Muscle of leg (tissue), 11 donors: ENCODE measurements around the gene HSD11B1L. TPM values are rescaled to one million over a fixed set of nuclear protein-coding genes. Genes with fewer than 3 reads are reported as not detected.
"Not testable (repeated sequence)": the region's sequence is repeated elsewhere in the genome, so short reads cannot be mapped to it uniquely, and the experiment has no call there.

Experiments used
- DNase-seq: peaks from one replicate; pipeline ENCODE4 v3.0.0; 2013
- H3K27ac ChIP-seq: one replicate; pipeline ENCODE4 v1.5.1; 2013; ENCODE audit warnings: mild to moderate bottlenecking, low read length, control low read depth
- H3K27me3 ChIP-seq: one replicate; pipeline ENCODE4 v1.6.1; 2013; ENCODE audit warnings: low read length; ENCODE audit not compliant: control insufficient read depth, insufficient read depth
- H3K36me3 ChIP-seq: one replicate; pipeline ENCODE4 v1.6.1; 2013; ENCODE audit warnings: low read length; ENCODE audit not compliant: control insufficient read depth, insufficient read depth
- H3K4me1 ChIP-seq: one replicate; pipeline ENCODE4 v1.6.1; 2013; ENCODE audit warnings: low read length; ENCODE audit not compliant: control insufficient read depth, insufficient read depth
- H3K4me3 ChIP-seq: one replicate; pipeline ENCODE4 v1.5.1; 2013; ENCODE audit warnings: low read length, control low read depth
- H3K9me3 ChIP-seq: replicated peaks from 2 replicates; pipeline ENCODE4 v1.6.1; 2013; ENCODE audit warnings: low read depth, low read length; ENCODE audit not compliant: control insufficient read depth
- WGBS: methylation state at CpG from one replicate; pipeline ENCODE4 v1.1.5; 2013; ENCODE audit warnings: missing lambda C conversion rate; ENCODE audit not compliant: insufficient coverage; 5-methylcytosine and 5-hydroxymethylcytosine counted together
- polyA plus RNA-seq, 8 donors: library from polyadenylated mRNA; unstranded; fragments of 120-200 nt; gene quantifications; one replicate each; pipeline versions ENCODE4 v1.2.1 to v1.2.3, GENCODE V29; 2013; ENCODE audit warnings: inconsistent platforms in 1 of 8, low replicate concordance in 1 of 8; ENCODE audit not compliant: insufficient read length in 8 of 8, insufficient read depth in 1 of 8
- total RNA-seq: library from RNA; stranded (reverse); fragments of 120-200 nt; gene quantifications from one replicate; pipeline ENCODE4 v1.2.4, GENCODE V29; 2013

The HSD11B1L gene
- total and polyA plus RNA-seq, 9 donors: 4.2 to 6.7 (median 5.5) TPM

- H3K27me3 ChIP-seq: no peaks in the 10 kb centered on the region
- H3K4me1 ChIP-seq: peaks cover 4% of the 10 kb centered on the region
- H3K9me3 ChIP-seq: no peaks in the 10 kb centered on the region
- H3K27ac ChIP-seq: no peak overlapping the region
- DNase-seq: no peak
- 93% methylated on average over 8 of the region's 9 CpGs for WGBS
- no peak overlapping the region for H3K4me3 ChIP-seq
- H3K36me3 ChIP-seq: peaks cover 57% of the 10 kb centered on the region
These were observed 32.4 kb downstream of the HSD11B1L start for GRCh38 chr19:5713228-5713627.

GRCh38 chr19:5714816-5715215, 34.0 kb downstream of the HSD11B1L start:
- H3K36me3 ChIP-seq: peaks cover 47% of the 10 kb centered on the region
- 67% methylated on average over 1 of the region's 10 CpGs for WGBS
- H3K4me1 ChIP-seq: peaks cover 17% of the 10 kb centered on the region
- H3K27me3 ChIP-seq: no peaks in the 10 kb centered on the region
- DNase-seq: no peak
- no peak overlapping the region for H3K27ac ChIP-seq
- no peak overlapping the region for H3K4me3 ChIP-seq
- H3K9me3 ChIP-seq: no peaks in the 10 kb centered on the region

GRCh38 chr19:5717215-5717935, 36.5 kb downstream of the HSD11B1L start:
- Histone ChIP-seq H3K9me3 (no peaks in the 10 kb centered on the region), H3K27ac (no peak overlapping the region), H3K4me3 (no peak overlapping the region), H3K36me3 (peaks cover 24% of the 10 kb centered on the region), H3K27me3 (no peaks in the 10 kb centered on the region), H3K4me1 (peaks cover 21% of the 10 kb centered on the region)
- no peak for DNase-seq
- 95% methylated on average over 6 of the region's 8 CpGs for WGBS

GRCh38 chr19:5718037-5718578, 37.3 kb downstream of the HSD11B1L start:
- Histone ChIP-seq H3K4me1 (peaks cover 21% of the 10 kb centered on the region), H3K9me3 (no peaks in the 10 kb centered on the region), H3K27ac (no peak overlapping the region), H3K27me3 (no peaks in the 10 kb centered on the region), H3K36me3 (peaks cover 17% of the 10 kb centered on the region), H3K4me3 (no peak overlapping the region)
- WGBS: 93% methylated on average over 7 of the region's 14 CpGs
- no peak for DNase-seq

- no peak for DNase-seq
- Histone ChIP-seq H3K4me1 (peaks cover 21% of the 10 kb centered on the region), H3K4me3 (peak overlapping the region; percentile 77), H3K36me3 (peaks cover 10% of the 10 kb centered on the region), H3K9me3 (no peaks in the 10 kb centered on the region), H3K27me3 (no peaks in the 10 kb centered on the region), H3K27ac (peak overlapping the region; percentile 97)
- 22% methylated on average over 5 of the region's 11 CpGs for WGBS
These were observed 37.9 kb downstream of the HSD11B1L start for GRCh38 chr19:5718579-5719273.

GRCh38 chr19:5719274-5719960, 38.6 kb downstream of the HSD11B1L start:
- Histone ChIP-seq H3K27ac (peak overlapping the region; percentile 97), H3K36me3 (peaks cover 5% of the 10 kb centered on the region), H3K4me1 (peaks cover 21% of the 10 kb centered on the region), H3K4me3 (peak overlapping the region; percentile 77), H3K27me3 (no peaks in the 10 kb centered on the region), H3K9me3 (no peaks in the 10 kb centered on the region)
- under 1% methylated on average over 57 of the region's 58 CpGs for WGBS
- DNase-seq: no peak

- H3K27ac ChIP-seq: peak within 1 kb of the TSS; percentile 97
- peak; percentile 100 for DNase-seq
- H3K27me3 ChIP-seq: no peaks in the 10 kb centered on the region
- H3K4me1 ChIP-seq: peaks cover 21% of the 10 kb centered on the region
- WGBS: under 1% methylated on average over 87 of the region's 90 CpGs
- peaks cover 5% of the 10 kb centered on the region for H3K36me3 ChIP-seq
- H3K4me3 ChIP-seq: peak within 1 kb of the TSS; percentile 77
- H3K9me3 ChIP-seq: no peaks in the 10 kb centered on the region
These were observed 39.3 kb downstream of the HSD11B1L start, which contains the start of the genes CATSPERD and LONP1 for GRCh38 chr19:5719961-5720790. TSS of gene CATSPERD (plus strand) at chr19:5720637. CDS start at chr19:5720738, 101 bp downstream. TSS of gene LONP1 (minus strand) at chr19:5720146. CDS start at chr19:5720132, 14 bp downstream.

- DNase-seq: no peak
- H3K4me3 ChIP-seq: no peak overlapping the region
- no peaks in the 10 kb centered on the region for H3K9me3 ChIP-seq
- no peaks in the 10 kb centered on the region for H3K4me1 ChIP-seq
- no peak overlapping the region for H3K27ac ChIP-seq
- no peaks in the 10 kb centered on the region for H3K36me3 ChIP-seq
- WGBS: 80% methylated on average over 1 of the region's 4 CpGs
- H3K27me3 ChIP-seq: no peaks in the 10 kb centered on the region
These were observed 46.7 kb downstream of the HSD11B1L start for GRCh38 chr19:5727453-5728050.

- H3K4me1 ChIP-seq, H3K4me3 ChIP-seq, H3K36me3 ChIP-seq, H3K27me3 ChIP-seq, DNase-seq, H3K27ac ChIP-seq, H3K9me3 ChIP-seq: not testable (repeated sequence)
- WGBS: 81% methylated on average over 2 of the region's 2 CpGs
These were observed 52.3 kb downstream of the HSD11B1L start for GRCh38 chr19:5733172-5733571.
